ENCODE results near the gene LDLRAD3.

- no peak for TF ChIP-seq CTCF (IDR thresholded peaks at IDR 0.05; ENCODE audit: low read depth, low read length)
- TF ChIP-seq EZH2phosphoT487 (IDR thresholded peaks at IDR 0.05; ENCODE audit: low read depth) = no peak
Measured at GRCh38 chr11:36022882-36023281, 79.0 kb downstream of the LDLRAD3 start.
